Neural progenitor cell (in vitro differentiated cells): ENCODE measurements around the gene PKD1L1.

Source experiments
- CTCF ChIP-seq: fragments of 200-600 bp; sonication (generic); IDR thresholded peaks from 2 replicates; pipeline ENCODE4 v1.5.1; 2017; ENCODE audit warnings: antibody characterized with exemption, mild to moderate bottlenecking
- EZH2 ChIP-seq: fragments of 200-600 bp; sonication (generic); IDR thresholded peaks from 2 replicates; pipeline ENCODE4 v1.6.1; 2017; ENCODE audit warnings: antibody characterized with exemption, mild to moderate bottlenecking, moderate library complexity

- no peak for TF ChIP-seq CTCF
- TF ChIP-seq EZH2 = no peak
These were observed 197.2 kb downstream of the PKD1L1 start for GRCh38 chr7:47751043-47751442.
